Measurements from ENCODE around the gene CEP192. TPM values are rescaled to one million over a fixed set of nuclear protein-coding genes. Genes with fewer than 3 reads are reported as not detected.
A peak's percentile ranks its signal among the peaks of the same experiment; 100 is the strongest.

CEP192 gene
- total RNA-seq, 1 donor from 2014 or later: 20.1 TPM

DNA sequence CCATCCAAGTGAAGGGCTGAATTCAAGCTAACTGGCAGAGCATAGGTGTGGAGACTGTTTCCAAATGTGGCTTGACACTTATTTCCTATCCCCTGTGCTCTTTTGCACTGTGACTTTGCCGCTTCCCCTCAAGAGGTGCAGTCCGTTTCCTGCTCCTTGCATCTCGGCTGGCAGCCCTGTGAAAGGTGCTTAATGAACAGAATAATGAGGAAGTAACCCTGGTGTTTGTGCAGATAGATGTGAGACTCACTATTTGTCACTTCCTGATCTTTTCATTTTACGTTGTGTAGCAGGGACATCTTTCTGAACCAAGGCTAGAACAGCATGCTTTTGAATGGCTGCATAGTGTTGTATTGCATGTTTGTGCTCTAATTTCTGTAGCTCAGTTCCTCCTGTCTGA is 60.8 kb downstream of the CEP192 start:
- Mint-ChIP-seq H3K4me1 (ENCODE audit: low read depth, unreplicated experiment) (peaks cover 20% of the 10 kb centered on the region), H3K4me3 (ENCODE audit: unreplicated experiment) (no peak overlapping the region), H3K9me3 (ENCODE audit: unreplicated experiment) (no peaks in the 10 kb centered on the region), H3K27ac (ENCODE audit: unreplicated experiment) (no peak overlapping the region), H3K27me3 (ENCODE audit: unreplicated experiment) (peaks cover 2% of the 10 kb centered on the region), H3K36me3 (ENCODE audit: unreplicated experiment) (no peaks in the 10 kb centered on the region)
- TF ChIP-seq, protein P1, sequence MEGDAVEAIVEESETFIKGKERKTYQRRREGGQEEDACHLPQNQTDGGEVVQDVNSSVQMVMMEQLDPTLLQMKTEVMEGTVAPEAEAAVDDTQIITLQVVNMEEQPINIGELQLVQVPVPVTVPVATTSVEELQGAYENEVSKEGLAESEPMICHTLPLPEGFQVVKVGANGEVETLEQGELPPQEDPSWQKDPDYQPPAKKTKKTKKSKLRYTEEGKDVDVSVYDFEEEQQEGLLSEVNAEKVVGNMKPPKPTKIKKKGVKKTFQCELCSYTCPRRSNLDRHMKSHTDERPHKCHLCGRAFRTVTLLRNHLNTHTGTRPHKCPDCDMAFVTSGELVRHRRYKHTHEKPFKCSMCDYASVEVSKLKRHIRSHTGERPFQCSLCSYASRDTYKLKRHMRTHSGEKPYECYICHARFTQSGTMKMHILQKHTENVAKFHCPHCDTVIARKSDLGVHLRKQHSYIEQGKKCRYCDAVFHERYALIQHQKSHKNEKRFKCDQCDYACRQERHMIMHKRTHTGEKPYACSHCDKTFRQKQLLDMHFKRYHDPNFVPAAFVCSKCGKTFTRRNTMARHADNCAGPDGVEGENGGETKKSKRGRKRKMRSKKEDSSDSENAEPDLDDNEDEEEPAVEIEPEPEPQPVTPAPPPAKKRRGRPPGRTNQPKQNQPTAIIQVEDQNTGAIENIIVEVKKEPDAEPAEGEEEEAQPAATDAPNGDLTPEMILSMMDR (IDR thresholded peaks at IDR 0.05; ENCODE audit: partially characterized antibody, unreplicated experiment): no peak
- DNase-seq: no peak

DNA sequence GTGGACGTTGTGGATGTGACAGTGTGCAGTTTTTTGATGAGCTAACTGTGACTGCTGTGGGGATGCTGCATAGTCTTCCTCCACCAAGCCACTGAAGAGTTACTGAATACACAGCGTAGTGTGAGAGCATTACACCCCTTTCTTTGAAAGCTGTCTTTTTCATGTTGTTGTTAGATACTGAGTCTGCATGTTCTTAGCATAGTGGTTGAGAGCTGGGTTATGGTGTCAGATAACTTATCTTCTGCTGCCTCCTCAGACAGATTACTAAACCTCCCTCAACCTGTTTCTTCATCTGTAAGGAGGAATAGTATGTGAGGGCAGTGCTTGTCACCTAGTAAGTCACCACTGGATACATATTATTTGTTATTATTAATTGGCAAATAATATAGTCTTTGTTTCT is 63.2 kb downstream of the CEP192 start:
- no peaks in the 10 kb centered on the region for H3K9me3 Mint-ChIP-seq (ENCODE audit: unreplicated experiment)
- H3K27me3 Mint-ChIP-seq (ENCODE audit: unreplicated experiment): peaks cover 2% of the 10 kb centered on the region
- TF ChIP-seq, protein P1 (IDR thresholded peaks at IDR 0.05; ENCODE audit: partially characterized antibody, unreplicated experiment): no peak
- H3K27ac Mint-ChIP-seq (ENCODE audit: unreplicated experiment): peak overlapping the region; percentile 86
- no peak overlapping the region for H3K4me3 Mint-ChIP-seq (ENCODE audit: unreplicated experiment)
- no peak for DNase-seq
- H3K4me1 Mint-ChIP-seq (ENCODE audit: low read depth, unreplicated experiment): peaks cover 27% of the 10 kb centered on the region
- no peaks in the 10 kb centered on the region for H3K36me3 Mint-ChIP-seq (ENCODE audit: unreplicated experiment)

DNA sequence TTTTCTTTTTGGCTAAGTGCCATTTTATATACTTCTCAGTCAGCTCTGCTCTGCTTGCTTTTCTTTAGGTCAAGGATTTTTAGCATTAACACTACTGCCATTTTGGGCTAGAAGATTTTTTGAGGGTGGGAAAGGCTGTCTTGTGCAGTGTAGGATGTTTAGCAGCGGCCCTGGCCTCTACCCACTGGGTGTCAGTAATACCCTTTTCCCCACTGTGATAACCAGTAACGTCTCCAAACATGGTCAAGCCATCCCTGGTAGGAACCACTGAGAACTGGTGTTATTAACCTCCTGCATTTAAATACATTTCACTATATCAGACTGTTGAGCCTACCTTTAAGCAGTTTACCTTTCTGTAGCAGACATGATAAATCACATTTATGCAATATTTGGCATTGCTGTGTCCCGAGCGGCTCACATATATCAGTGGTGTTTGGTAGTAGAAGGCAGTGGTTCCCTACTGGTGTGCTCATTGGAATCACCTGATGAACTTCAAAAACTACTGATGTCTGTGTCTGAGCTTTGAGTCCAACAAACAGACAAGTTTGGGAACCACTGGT is 70.5 kb downstream of the CEP192 start:
- Mint-ChIP-seq H3K4me1 (ENCODE audit: low read depth, unreplicated experiment) (peaks cover 9% of the 10 kb centered on the region), H3K9me3 (ENCODE audit: unreplicated experiment) (peaks cover 5% of the 10 kb centered on the region), H3K36me3 (ENCODE audit: unreplicated experiment) (peaks cover 7% of the 10 kb centered on the region), H3K4me3 (ENCODE audit: unreplicated experiment) (no peak overlapping the region), H3K27ac (ENCODE audit: unreplicated experiment) (no peak overlapping the region), H3K27me3 (ENCODE audit: unreplicated experiment) (peaks cover 3% of the 10 kb centered on the region)
- TF ChIP-seq, protein P1 (IDR thresholded peaks at IDR 0.05; ENCODE audit: partially characterized antibody, unreplicated experiment): no peak
- DNase-seq: no peak

DNA sequence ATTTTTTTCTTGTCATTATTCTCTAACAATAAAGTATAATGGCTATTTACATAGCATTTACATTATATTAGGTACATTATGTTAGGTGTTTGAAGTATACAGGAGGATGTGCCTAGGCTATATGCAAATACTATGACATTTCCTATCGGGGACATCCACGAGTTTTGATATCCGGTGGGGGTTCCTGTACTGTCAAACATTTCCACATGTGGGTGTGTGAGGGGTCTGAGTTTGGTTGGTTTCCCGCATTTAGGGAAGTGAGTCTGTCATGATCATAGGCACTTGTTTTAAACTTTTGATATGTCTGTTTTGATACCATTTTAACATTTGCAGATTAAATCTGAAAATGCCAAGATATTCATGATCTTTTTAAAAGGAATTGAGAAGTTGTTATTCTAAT is 76.0 kb downstream of the CEP192 start:
- Mint-ChIP-seq H3K4me3 (ENCODE audit: unreplicated experiment) (no peak overlapping the region), H3K27me3 (ENCODE audit: unreplicated experiment) (peaks cover 3% of the 10 kb centered on the region), H3K27ac (ENCODE audit: unreplicated experiment) (no peak overlapping the region), H3K4me1 (ENCODE audit: low read depth, unreplicated experiment) (peaks cover 3% of the 10 kb centered on the region), H3K9me3 (ENCODE audit: unreplicated experiment) (peaks cover 5% of the 10 kb centered on the region), H3K36me3 (ENCODE audit: unreplicated experiment) (peaks cover 7% of the 10 kb centered on the region)
- TF ChIP-seq, protein P1 (IDR thresholded peaks at IDR 0.05; ENCODE audit: partially characterized antibody, unreplicated experiment): no peak
- DNase-seq: no peak

DNA sequence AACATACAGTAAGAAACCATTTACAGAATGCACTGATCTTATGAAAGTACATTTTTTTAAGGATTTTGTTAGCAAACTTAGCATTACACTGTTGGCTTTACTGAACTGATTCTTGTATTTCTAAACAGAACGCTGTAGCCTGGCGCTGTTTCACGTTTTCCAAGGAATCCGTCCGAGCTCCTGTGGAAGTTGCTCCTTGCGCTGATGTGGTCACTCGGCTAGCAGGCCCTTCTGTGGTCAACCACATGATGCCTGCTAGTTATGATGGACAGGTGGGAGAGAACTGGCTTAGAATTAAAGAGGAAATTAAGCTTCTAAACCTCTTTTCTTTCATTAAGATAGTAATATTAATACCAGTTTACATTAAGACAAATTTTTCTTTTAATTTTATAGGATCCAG is 76.8 kb downstream of the CEP192 start:
- Mint-ChIP-seq H3K27ac (ENCODE audit: unreplicated experiment) (no peak overlapping the region), H3K4me3 (ENCODE audit: unreplicated experiment) (no peak overlapping the region), H3K9me3 (ENCODE audit: unreplicated experiment) (peaks cover 5% of the 10 kb centered on the region), H3K36me3 (ENCODE audit: unreplicated experiment) (peaks cover 7% of the 10 kb centered on the region), H3K27me3 (ENCODE audit: unreplicated experiment) (peaks cover 3% of the 10 kb centered on the region), H3K4me1 (ENCODE audit: low read depth, unreplicated experiment) (peaks cover 3% of the 10 kb centered on the region)
- TF ChIP-seq, protein P1 (IDR thresholded peaks at IDR 0.05; ENCODE audit: partially characterized antibody, unreplicated experiment): no peak
- no peak for DNase-seq
